ENCODE results near the gene CYB5R2. TPM values are rescaled to one million over a fixed set of nuclear protein-coding genes. Genes with fewer than 3 reads are reported as not detected.
A peak's percentile ranks its signal among the peaks of the same experiment; 100 is the strongest.

Gene CYB5R2
- total RNA-seq, 1 donor from 2014 or later: 12.7 TPM

GRCh38 chr11:7694235-7694634, 20.9 kb upstream of the CYB5R2 start:
- DNase-seq (ENCODE audit: low spot score): no peak
- Mint-ChIP-seq H3K27me3 (ENCODE audit: low read depth) (no peaks in the 10 kb centered on the region), H3K27ac (ENCODE audit: unreplicated experiment) (no peak overlapping the region), H3K36me3 (ENCODE audit: low read depth) (no peaks in the 10 kb centered on the region), H3K9me3 (ENCODE audit: low read depth) (no peaks in the 10 kb centered on the region), H3K4me3 (ENCODE audit: unreplicated experiment) (peak overlapping the region; percentile 48), H3K4me1 (ENCODE audit: low read depth) (peaks cover 10% of the 10 kb centered on the region)
- TF ChIP-seq CTCF (IDR thresholded peaks at IDR 0.05): no peak

- H3K9me3 Mint-ChIP-seq (ENCODE audit: low read depth): no peaks in the 10 kb centered on the region
- H3K4me1 Mint-ChIP-seq (ENCODE audit: low read depth): peaks cover 15% of the 10 kb centered on the region
- no peak for DNase-seq (ENCODE audit: low spot score)
- no peak overlapping the region for H3K4me3 Mint-ChIP-seq (ENCODE audit: unreplicated experiment)
- TF ChIP-seq CTCF (IDR thresholded peaks at IDR 0.05): no peak
- no peaks in the 10 kb centered on the region for H3K27me3 Mint-ChIP-seq (ENCODE audit: low read depth)
- H3K27ac Mint-ChIP-seq (ENCODE audit: unreplicated experiment): no peak overlapping the region
- H3K36me3 Mint-ChIP-seq (ENCODE audit: low read depth): no peaks in the 10 kb centered on the region
Observed at GRCh38 chr11:7692426-7692825, 19.1 kb upstream of the CYB5R2 start.

GRCh38 chr11:7691759-7692350, 18.6 kb upstream of the CYB5R2 start:
- Mint-ChIP-seq H3K4me3 (ENCODE audit: unreplicated experiment) (no peak overlapping the region), H3K27me3 (ENCODE audit: low read depth) (no peaks in the 10 kb centered on the region), H3K4me1 (ENCODE audit: low read depth) (peaks cover 15% of the 10 kb centered on the region), H3K27ac (ENCODE audit: unreplicated experiment) (no peak overlapping the region), H3K9me3 (ENCODE audit: low read depth) (no peaks in the 10 kb centered on the region), H3K36me3 (ENCODE audit: low read depth) (no peaks in the 10 kb centered on the region)
- DNase-seq (ENCODE audit: low spot score): no peak
- TF ChIP-seq CTCF (IDR thresholded peaks at IDR 0.05): no peak

- Mint-ChIP-seq H3K9me3 (ENCODE audit: low read depth) (no peaks in the 10 kb centered on the region), H3K27ac (ENCODE audit: unreplicated experiment) (no peak overlapping the region), H3K4me1 (ENCODE audit: low read depth) (peaks cover 15% of the 10 kb centered on the region), H3K36me3 (ENCODE audit: low read depth) (no peaks in the 10 kb centered on the region), H3K27me3 (ENCODE audit: low read depth) (no peaks in the 10 kb centered on the region), H3K4me3 (ENCODE audit: unreplicated experiment) (no peak overlapping the region)
- peak; percentile 72 for TF ChIP-seq CTCF (IDR thresholded peaks at IDR 0.05)
- no peak for DNase-seq (ENCODE audit: low spot score)
Observed at GRCh38 chr11:7690648-7691047, 17.3 kb upstream of the CYB5R2 start.

GRCh38 chr11:7689239-7689638, 15.9 kb upstream of the CYB5R2 start:
- Mint-ChIP-seq H3K36me3 (ENCODE audit: low read depth) (no peaks in the 10 kb centered on the region), H3K27ac (ENCODE audit: unreplicated experiment) (no peak overlapping the region), H3K4me1 (ENCODE audit: low read depth) (peaks cover 15% of the 10 kb centered on the region), H3K4me3 (ENCODE audit: unreplicated experiment) (no peak overlapping the region), H3K9me3 (ENCODE audit: low read depth) (no peaks in the 10 kb centered on the region), H3K27me3 (ENCODE audit: low read depth) (no peaks in the 10 kb centered on the region)
- DNase-seq (ENCODE audit: low spot score): no peak
- TF ChIP-seq CTCF (IDR thresholded peaks at IDR 0.05): no peak
